Measurements from ENCODE around the gene GIPR. TPM values are rescaled to one million over a fixed set of nuclear protein-coding genes. Genes with fewer than 3 reads are reported as not detected.

The GIPR gene
- total and polyA plus RNA-seq, 10 of the 15 experiments (the other 5 are each of a cell fraction or from before 2014, with no cell fraction given), result 1.7 to 26.3 (median 13.7) TPM

DNA sequence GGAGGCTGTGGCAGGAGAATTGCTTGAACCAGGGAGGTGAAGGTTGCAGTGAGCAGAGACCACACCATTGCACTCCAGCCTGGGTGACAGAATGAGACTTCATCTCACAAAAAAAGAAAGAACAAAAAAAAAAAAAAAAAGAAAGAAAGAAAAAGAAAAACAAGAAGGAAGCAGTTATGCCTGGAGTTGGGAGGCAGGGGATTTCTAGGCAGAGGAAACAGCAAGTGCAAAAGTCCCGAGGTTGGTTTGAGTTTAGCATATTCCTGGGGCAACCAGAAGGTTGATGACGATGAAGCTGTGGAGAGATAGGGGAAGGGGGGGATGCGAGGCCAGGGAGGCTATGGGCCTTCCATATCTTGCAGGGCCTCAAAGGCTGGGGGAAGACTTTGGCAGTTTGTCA lies 17.3 kb upstream of the GIPR start (continued):
- TF ChIP-seq NKRF (conservative IDR thresholded peaks at IDR 0.05) (no peak), CTCF (IDR thresholded peaks at IDR 0.05 in 2 of 3, conservative IDR thresholded peaks at IDR 0.05 in 1 of 3; ENCODE audit: control insufficient read depth in 2 of 3, extremely low read depth in 1 of 3, insufficient read depth in 1 of 3, low read depth in 3 of 3, low read length in 3 of 3) (no peak), GATAD2B (conservative IDR thresholded peaks at IDR 0.05; ENCODE audit: low read depth) (no peak)

DNA sequence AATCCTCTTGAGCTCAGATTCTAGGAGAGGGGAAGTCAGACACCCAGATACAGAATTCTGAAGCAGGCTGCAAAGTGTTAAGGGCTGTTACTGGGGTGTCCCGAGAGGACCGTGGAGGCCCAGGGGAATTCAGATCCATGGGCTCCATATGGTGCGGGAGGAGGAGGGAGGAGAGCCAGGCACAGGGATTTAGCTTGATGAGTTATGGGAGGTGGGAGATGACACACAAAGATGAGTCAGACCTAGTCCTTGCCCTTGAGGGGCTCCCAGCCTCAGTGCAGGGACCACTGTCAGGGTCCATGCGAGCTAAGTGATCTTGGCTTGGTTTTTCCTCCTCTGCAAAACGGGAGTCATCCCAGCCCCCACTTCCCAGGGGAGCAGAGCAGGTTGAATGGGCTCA lies 14.4 kb upstream of the GIPR start:
- ChIA-PET RAD21 (ENCODE audit: unreplicated experiment) (no interaction called here), SMC1A (ENCODE audit: uncharacterized antibody, unreplicated experiment) (no interaction called here), POLR2A (no interaction called here), CTCF (interaction anchor here (0.6 to 2.0 kb wide), 2 partner anchors 11 to 186 kb away, joined by 3 to 5 read pairs; partner anchors contain the start of gene FOSB)
- Histone ChIP-seq H3K27me3 (replicated peaks in 1 of 2; ENCODE audit: control insufficient read depth in 2 of 2, insufficient read depth in 2 of 2, low read length in 1 of 2) (no peaks in the 10 kb centered on the region), H3K27ac (ENCODE audit: control insufficient read depth, insufficient read depth) (no peak overlapping the region), H3K4me1 (ENCODE audit: control insufficient read depth, insufficient read depth, low read length) (no peaks in the 10 kb centered on the region), H3K4me3 (no peak overlapping the region), H2AFZ (ENCODE audit: control insufficient read depth, low read depth, low read length) (no peak overlapping the region), H3K79me2 (ENCODE audit: control insufficient read depth, insufficient read depth, low read length) (no peaks in the 10 kb centered on the region), H3K9me3 (replicated peaks; ENCODE audit: control insufficient read depth, insufficient read depth, low read length) (no peaks in the 10 kb centered on the region), H3K4me2 (ENCODE audit: control insufficient read depth, insufficient read depth) (no peak overlapping the region), H3K9ac (ENCODE audit: control insufficient read depth, insufficient read depth, low read length) (no peak overlapping the region), H3K36me3 (ENCODE audit: control insufficient read depth in 2 of 2, insufficient read depth in 2 of 2, low read length in 1 of 2) (no peaks in the 10 kb centered on the region), H4K20me1 (ENCODE audit: control insufficient read depth, insufficient read depth) (no peaks in the 10 kb centered on the region)
- in situ Hi-C loops (cut with MboI), result no loop called here
- ATAC-seq (no peak), DNase-seq (ENCODE audit: low read depth, low spot score) (no peak), FAIRE-seq (no peak)
- 59% methylated on average over 5 of the region's 5 CpGs for WGBS (ENCODE audit: insufficient coverage, insufficient replicate concordance, low lambda C conversion rate, missing lambda C conversion rate)
- no TSS peak for BruUV-seq (replicated peaks)
- intact Hi-C loops (cut with micrococcal nuclease; ENCODE audit: unreplicated experiment), result no loop called here
- TF ChIP-seq NR2F1 (conservative IDR thresholded peaks at IDR 0.05) (no peak), ZNF207 (IDR thresholded peaks at IDR 0.05; ENCODE audit: borderline replicate concordance) (no peak), LARP7 (IDR thresholded peaks at IDR 0.05) (no peak), MYC (IDR thresholded peaks at IDR 0.05; ENCODE audit: insufficient read depth, insufficient read length, insufficient replicate concordance, low read length, severe bottlenecking) (no peak)
